CD14-positive monocyte (primary cell): Measurements from ENCODE around the gene SERPINF2. TPM values are rescaled to one million over a fixed set of nuclear protein-coding genes. Genes with fewer than 3 reads are reported as not detected.
"Not testable (repeated sequence)": the region's sequence is repeated elsewhere in the genome, so short reads cannot be mapped to it uniquely, and the experiment has no call there.

ENCODE experiments used
- DNase-seq, 3 donors: peaks; one replicate each; pipeline ENCODE4 v3.0.0-alpha.2; 2011 to 2022
- H2AFZ ChIP-seq: 2 replicates; pipeline ENCODE4 v1.6.0; 2012; ENCODE audit warnings: mild to moderate bottlenecking, low read depth, low read length, inconsistent platforms; ENCODE audit not compliant: insufficient read depth, poor library complexity, severe bottlenecking
- H3K27ac ChIP-seq, 2 donors: 1 replicate in 1 of 2; 2 replicates in 1 of 2; pipeline ENCODE4 v1.5.1; 2012 to 2013; ENCODE audit warnings: low read length in 2 of 2, control low read depth in 1 of 2, inconsistent platforms in 1 of 2, low read depth in 1 of 2, mild to moderate bottlenecking in 1 of 2
- H3K27me3 ChIP-seq, 2 donors: one replicate each; pipeline versions ENCODE4 v1.6.0 to v1.6.1; 2011 to 2013; ENCODE audit warnings: low read length in 2 of 2; ENCODE audit not compliant: control insufficient read depth in 2 of 2, insufficient read depth in 2 of 2
- H3K36me3 ChIP-seq, 2 donors: replicated peaks in 1 of 2; 1 replicate in 1 of 2; 2 replicates in 1 of 2; pipeline versions ENCODE4 v1.5.1 to v1.6.1; 2012 to 2013; ENCODE audit warnings: low read length in 2 of 2, control low read depth in 1 of 2, inconsistent platforms in 1 of 2, mild to moderate bottlenecking in 1 of 2; ENCODE audit not compliant: insufficient read depth in 2 of 2, control insufficient read depth in 1 of 2
- H3K4me1 ChIP-seq, 2 donors: 1 replicate in 1 of 2; 2 replicates in 1 of 2; pipeline versions ENCODE4 v1.5.1 to v1.6.1; 2012 to 2013; ENCODE audit warnings: low read length in 2 of 2, control low read depth in 1 of 2, inconsistent platforms in 1 of 2, mild to moderate bottlenecking in 1 of 2, moderate library complexity in 1 of 2; ENCODE audit not compliant: insufficient read depth in 2 of 2, control insufficient read depth in 1 of 2
- H3K4me2 ChIP-seq: replicated peaks from 2 replicates; pipeline ENCODE3; 2012; ENCODE audit warnings: low read length, moderate library complexity, mild to moderate bottlenecking; ENCODE audit not compliant: poor library complexity, severe bottlenecking; ENCODE audit errors: extremely low read depth
- H3K4me3 ChIP-seq, 3 experiments: fragments of 200-600 bp in 1 of 3; sonication (generic) in 1 of 3; replicated peaks in 1 of 3; 1 replicate in 2 of 3; 2 replicates in 1 of 3; pipeline ENCODE4 v1.5.1; 2011 to 2013; ENCODE audit warnings: low read length in 3 of 3, mild to moderate bottlenecking in 3 of 3, control low read depth in 2 of 3, low read depth in 2 of 3, inconsistent platforms in 1 of 3, moderate library complexity in 1 of 3
- H3K79me2 ChIP-seq: 2 replicates; pipeline ENCODE4 v1.6.0; 2012; ENCODE audit warnings: mild to moderate bottlenecking, control low read depth, inconsistent platforms, low read length, moderate library complexity; ENCODE audit not compliant: insufficient read depth
- H3K9ac ChIP-seq: 2 replicates; pipeline ENCODE4 v1.6.0; 2017; ENCODE audit warnings: low read length, mild to moderate bottlenecking; ENCODE audit not compliant: insufficient read depth, poor library complexity, severe bottlenecking
- H3K9me3 ChIP-seq, 2 donors: replicated peaks in 1 of 2; 1 replicate in 1 of 2; 2 replicates in 1 of 2; pipeline versions ENCODE4 v1.5.1 to v1.6.1; 2012 to 2013; ENCODE audit warnings: low read length in 2 of 2, control low read depth in 1 of 2; ENCODE audit not compliant: control insufficient read depth in 1 of 2, insufficient read depth in 1 of 2
- H4K20me1 ChIP-seq: 2 replicates; pipeline ENCODE4 v1.6.0; 2012; ENCODE audit warnings: mild to moderate bottlenecking, low read length, control low read depth, moderate library complexity; ENCODE audit not compliant: insufficient read depth
- H3K27ac Mint-ChIP-seq, 7 donors: one replicate each; pipeline ENCODE4 v1.8.0; 2020; ENCODE audit warnings: mild to moderate bottlenecking in 7 of 7, mixed read lengths in 7 of 7, moderate library complexity in 6 of 7, inconsistent platforms in 2 of 7
- H3K27me3 Mint-ChIP-seq, 3 donors: one replicate each; pipeline ENCODE4 v1.8.0; 2021 to 2022; ENCODE audit warnings: low read depth in 3 of 3, mild to moderate bottlenecking in 3 of 3, mixed read lengths in 3 of 3, moderate library complexity in 3 of 3, inconsistent platforms in 1 of 3
- H3K36me3 Mint-ChIP-seq, 2 donors: one replicate each; pipeline ENCODE4 v1.8.0; 2020; ENCODE audit warnings: mixed read lengths in 2 of 2, inconsistent platforms in 1 of 2, mild to moderate bottlenecking in 1 of 2
- H3K4me1 Mint-ChIP-seq: one replicate; pipeline ENCODE4 v1.8.0; 2020; ENCODE audit warnings: mild to moderate bottlenecking, mixed read lengths
- H3K4me3 Mint-ChIP-seq, 2 donors: one replicate each; pipeline ENCODE4 v1.8.0; 2020; ENCODE audit warnings: mild to moderate bottlenecking in 2 of 2, mixed read lengths in 2 of 2, moderate library complexity in 1 of 2
- H3K9me3 Mint-ChIP-seq, 7 donors: one replicate each; pipeline ENCODE4 v1.8.0; 2020 to 2022; ENCODE audit warnings: mixed read lengths in 7 of 7, mild to moderate bottlenecking in 6 of 7, moderate library complexity in 6 of 7, inconsistent platforms in 2 of 7
- CTCF ChIP-seq: fragments of 200-600 bp; IDR thresholded peaks from one replicate; pipeline ENCODE4 v1.8.0; 2022; ENCODE audit warnings: antibody characterized with exemption, mild to moderate bottlenecking
- WGBS: methylation state at CpG from one replicate; pipeline ENCODE4 v1.1.5; 2013; ENCODE audit warnings: missing lambda C conversion rate; ENCODE audit not compliant: insufficient coverage; 5-methylcytosine and 5-hydroxymethylcytosine counted together
- intact Hi-C, 2 donors: fragments of 100-400 bp; cut with micrococcal nuclease; formaldehyde crosslinking; loops; one replicate each; pipeline versions ENCODE4 v1.15.0 to v1.15.1; 2023
- polyA plus RNA-seq, 3 donors: library from polyadenylated mRNA; depleted of rRNA in 1 of 3; unstranded in 2 of 3; stranded (reverse) in 1 of 3; fragments of 300-500 nt in 2 of 3; fragments of >200 nt in 1 of 3; fragmentation: Illumina TruSeq in 2 of 3; gene quantifications; 1 replicate in 2 of 3; 2 replicates in 1 of 3; pipeline ENCODE4 v1.2.3, GENCODE V29; 2012 to 2021

Gene SERPINF2
- polyA plus RNA-seq, 3 donors = 0.75 to 1.5 (median 0.79) TPM

GRCh38 chr17:1720856-1721386 is 21.8 kb upstream of the SERPINF2 start:
- Mint-ChIP-seq H3K9me3 (peaks cover 0 to 2% (median 0%) of the 10 kb centered on the region in 7 donors), H3K4me1 (peaks cover 39% of the 10 kb centered on the region), H3K4me3 (no peak overlapping the region), H3K27me3 (peaks cover 0 to 2% (median 0%) of the 10 kb centered on the region in 3 donors), H3K27ac (peak overlapping the region in 3 of 7 donors; percentile 41 to 76 (median 61)), H3K36me3 (peaks cover 2 to 5% of the 10 kb centered on the region in 2 donors)
- H3K4me1 ChIP-seq = peaks cover 47 to 57% of the 10 kb centered on the region in 2 donors
- no peak overlapping the region for H3K4me2 ChIP-seq
- TF ChIP-seq CTCF = peak; percentile 98
- no peaks in the 10 kb centered on the region for H3K27me3 ChIP-seq
- H4K20me1 ChIP-seq = peaks cover 10% of the 10 kb centered on the region
- no peak overlapping the region for H2AFZ ChIP-seq
- H3K27ac ChIP-seq = no peak overlapping the region
- no peak overlapping the region for H3K9ac ChIP-seq
- H3K9me3 ChIP-seq = no peaks in the 10 kb centered on the region
- peaks cover 16% of the 10 kb centered on the region for H3K79me2 ChIP-seq
- WGBS = 47% methylated on average over 5 of the region's 11 CpGs
- no peak overlapping the region for H3K4me3 ChIP-seq
- peak; percentile 40 to 65 (median 64) for DNase-seq
- intact Hi-C loops = loop anchor here in 1 of 2 donors (10.0 kb wide), 1 partner anchor 114 kb away; the partner anchor contains the start of gene RPA1
- H3K36me3 ChIP-seq = peaks cover under 1 to 4% of the 10 kb centered on the region in 2 donors

GRCh38 chr17:1722022-1722421 is 20.6 kb upstream of the SERPINF2 start:
- not testable (repeated sequence) for DNase-seq, H3K27ac ChIP-seq, H3K9ac ChIP-seq, H3K9me3 ChIP-seq, H3K27me3 ChIP-seq, H3K9me3 Mint-ChIP-seq, H3K27me3 Mint-ChIP-seq, H3K4me3 ChIP-seq, H2AFZ ChIP-seq, H3K4me3 Mint-ChIP-seq, H3K4me2 ChIP-seq
- Mint-ChIP-seq H3K27ac (peak overlapping the region in 4 of 7 donors; percentile 81 to 92 (median 88)), H3K36me3 (peaks cover 4 to 15% of the 10 kb centered on the region in 2 donors), H3K4me1 (peaks cover 39% of the 10 kb centered on the region)
- whole genome bisulfite sequencing = 97% methylated on average over 4 of the region's 8 CpGs
- Histone ChIP-seq H4K20me1 (peaks cover 20% of the 10 kb centered on the region), H3K36me3 (peaks cover 11 to 15% of the 10 kb centered on the region in 2 donors), H3K79me2 (peaks cover 26% of the 10 kb centered on the region), H3K4me1 (peaks cover 45 to 57% of the 10 kb centered on the region in 2 donors)
- intact Hi-C loops = loop anchor here in 1 of 2 donors (10.0 kb wide), 1 partner anchor 113 kb away; the partner anchor contains the start of gene RPA1
